Stomach (tissue), 9 donors: ENCODE results near the gene CCDC149. TPM values are rescaled to one million over a fixed set of nuclear protein-coding genes. Genes with fewer than 3 reads are reported as not detected.

Experiments used
- DNase-seq, 2 donors: peaks; one replicate each; pipeline versions ENCODE4 v3.0.0 to v3.0.0-alpha.2; 2013 to 2019
- H3K27ac ChIP-seq, 5 donors: fragments of 200-600 bp in 4 of 5; sonication (generic) in 4 of 5; one replicate each; pipeline ENCODE4 v1.5.1; 2013 to 2019; ENCODE audit warnings: mild to moderate bottlenecking in 1 of 5, moderate library complexity in 1 of 5
- H3K27me3 ChIP-seq, 3 donors: fragments of 200-600 bp; sonication (generic); one replicate each; pipeline ENCODE4 v1.5.1; 2017 to 2019; ENCODE audit warnings: mixed run types in 1 of 3
- H3K36me3 ChIP-seq, 4 donors: fragments of 200-600 bp; sonication (generic); 1 replicate in 3 of 4; 2 replicates in 1 of 4; pipeline ENCODE4 v1.5.1; 2016 to 2019
- H3K4me1 ChIP-seq, 4 donors: fragments of 200-600 bp; sonication (generic); one replicate each; pipeline ENCODE4 v1.5.1; 2016 to 2019
- H3K4me3 ChIP-seq, 4 donors: fragments of 200-600 bp; sonication (generic) in 3 of 4; one replicate each; pipeline ENCODE4 v1.5.1; 2016 to 2019; ENCODE audit warnings: mild to moderate bottlenecking in 1 of 4
- H3K9me3 ChIP-seq, 4 donors: fragments of 200-600 bp; sonication (generic); one replicate each; pipeline ENCODE4 v1.5.1; 2016 to 2019
- EP300 ChIP-seq: sonication (generic); formaldehyde crosslinking; IDR thresholded peaks from one replicate; pipeline ENCODE4 v1.6.1; 2017; ENCODE audit warnings: antibody characterized with exemption
- POLR2A ChIP-seq, 4 donors: fragments of 450-650 bp; IDR thresholded peaks; one replicate each; pipeline ENCODE4 v1.6.1; 2016; ENCODE audit warnings: antibody characterized with exemption in 4 of 4, control low read depth in 2 of 4, mild to moderate bottlenecking in 1 of 4, moderate library complexity in 1 of 4
- POLR2AphosphoS5 ChIP-seq, 3 donors: sonication (generic); formaldehyde crosslinking; IDR thresholded peaks; one replicate each; pipeline ENCODE4 v1.6.1; 2016; ENCODE audit warnings: antibody characterized with exemption in 3 of 3
- WGBS, 5 donors: extraction: QIAGEN DNeasy Blood & Tissue Kit in 3 of 5; methylation state at CpG; one replicate each; pipeline versions ENCODE4 v1.1.5 to v1.1.7; 2013 to 2018; 5-methylcytosine and 5-hydroxymethylcytosine counted together
- intact Hi-C: fragments of 100-400 bp; cut with DNase I; formaldehyde crosslinking; loops from one replicate; pipeline ENCODE4 v1.15.1; 2023; ENCODE audit warnings: low total_unique reads
- polyA plus RNA-seq, 3 donors: library from polyadenylated mRNA; stranded (reverse); fragments of 200-250 nt; gene quantifications; one replicate each; pipeline ENCODE4 v1.2.3, GENCODE V29; 2013
- small RNA-seq, 4 donors: library from RNA; depleted of rRNA; stranded (forward); fragments of <200 nt; gene quantifications; one replicate each; pipeline ENCODE3, GENCODE V24; 2016
- total RNA-seq, 5 donors: library from RNA; depleted of rRNA; stranded (reverse); fragments of >200 nt; gene quantifications; one replicate each; pipeline versions ENCODE4 v1.1.0 to v1.2.3, GENCODE V29; 2014 to 2016
- TF ChIP-seq, protein P1 (sequence below), 7 experiments: fragments of 450-650 bp in 4 of 7; fragments of 200-600 bp in 3 of 7; sonication (generic) in 3 of 7; IDR thresholded peaks; one replicate each; pipeline ENCODE4 v1.5.1; 2016 to 2019; ENCODE audit warnings: antibody characterized with exemption in 7 of 7, control low read depth in 2 of 7, mild to moderate bottlenecking in 1 of 7
- donor health status: healthy with polysubstance abuse.
- donor health status: Bipolar disorder and iron deficiency.
- donor health status: healthy.

Gene CCDC149
- total and polyA plus RNA-seq, 8 donors, result 7.0 to 70.6 (median 16.9) TPM

DNA sequence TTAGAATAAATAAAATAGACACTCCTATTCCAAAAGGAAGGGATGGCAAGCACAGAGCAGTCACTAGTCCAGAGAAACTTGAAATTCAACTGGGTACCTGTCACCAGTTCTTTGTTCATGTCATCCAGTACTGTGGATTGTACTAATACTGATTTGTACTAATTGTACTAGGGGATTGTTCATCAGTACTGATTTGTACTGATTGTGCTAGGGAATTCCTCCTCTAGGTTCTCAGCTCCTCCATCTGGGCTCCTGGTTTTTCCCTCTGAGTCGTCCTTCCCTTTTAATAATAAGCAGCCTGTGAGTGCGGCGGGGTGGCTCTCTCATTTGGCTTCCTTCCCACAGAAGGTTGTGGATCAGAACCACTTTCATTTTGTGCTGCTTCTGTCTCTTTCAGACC lies 148.5 kb downstream of the CCDC149 start:
- no peak overlapping the region for H3K4me3 ChIP-seq
- TF ChIP-seq, protein P1, sequence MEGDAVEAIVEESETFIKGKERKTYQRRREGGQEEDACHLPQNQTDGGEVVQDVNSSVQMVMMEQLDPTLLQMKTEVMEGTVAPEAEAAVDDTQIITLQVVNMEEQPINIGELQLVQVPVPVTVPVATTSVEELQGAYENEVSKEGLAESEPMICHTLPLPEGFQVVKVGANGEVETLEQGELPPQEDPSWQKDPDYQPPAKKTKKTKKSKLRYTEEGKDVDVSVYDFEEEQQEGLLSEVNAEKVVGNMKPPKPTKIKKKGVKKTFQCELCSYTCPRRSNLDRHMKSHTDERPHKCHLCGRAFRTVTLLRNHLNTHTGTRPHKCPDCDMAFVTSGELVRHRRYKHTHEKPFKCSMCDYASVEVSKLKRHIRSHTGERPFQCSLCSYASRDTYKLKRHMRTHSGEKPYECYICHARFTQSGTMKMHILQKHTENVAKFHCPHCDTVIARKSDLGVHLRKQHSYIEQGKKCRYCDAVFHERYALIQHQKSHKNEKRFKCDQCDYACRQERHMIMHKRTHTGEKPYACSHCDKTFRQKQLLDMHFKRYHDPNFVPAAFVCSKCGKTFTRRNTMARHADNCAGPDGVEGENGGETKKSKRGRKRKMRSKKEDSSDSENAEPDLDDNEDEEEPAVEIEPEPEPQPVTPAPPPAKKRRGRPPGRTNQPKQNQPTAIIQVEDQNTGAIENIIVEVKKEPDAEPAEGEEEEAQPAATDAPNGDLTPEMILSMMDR (IDR thresholded peaks at IDR 0.05), result no peak
- TF ChIP-seq POLR2A (IDR thresholded peaks at IDR 0.05), result no peak
- no peak for TF ChIP-seq EP300
- TF ChIP-seq POLR2AphosphoS5 (IDR thresholded peaks at IDR 0.05), result no peak
- peaks cover 0 to 8% (median 0%) of the 10 kb centered on the region in 4 donors for H3K4me1 ChIP-seq
- H3K9me3 ChIP-seq, result no peaks in the 10 kb centered on the region
- peak overlapping the region in 1 of 5 donors; percentile 45 for H3K27ac ChIP-seq
- 61 to 85% (median 75%) methylated on average over 3 of the region's 3 CpGs for WGBS, 5 donors
- no peaks in the 10 kb centered on the region for H3K36me3 ChIP-seq
- intact Hi-C loops, result no loop called here
- no peak for DNase-seq
- no peaks in the 10 kb centered on the region for H3K27me3 ChIP-seq

DNA sequence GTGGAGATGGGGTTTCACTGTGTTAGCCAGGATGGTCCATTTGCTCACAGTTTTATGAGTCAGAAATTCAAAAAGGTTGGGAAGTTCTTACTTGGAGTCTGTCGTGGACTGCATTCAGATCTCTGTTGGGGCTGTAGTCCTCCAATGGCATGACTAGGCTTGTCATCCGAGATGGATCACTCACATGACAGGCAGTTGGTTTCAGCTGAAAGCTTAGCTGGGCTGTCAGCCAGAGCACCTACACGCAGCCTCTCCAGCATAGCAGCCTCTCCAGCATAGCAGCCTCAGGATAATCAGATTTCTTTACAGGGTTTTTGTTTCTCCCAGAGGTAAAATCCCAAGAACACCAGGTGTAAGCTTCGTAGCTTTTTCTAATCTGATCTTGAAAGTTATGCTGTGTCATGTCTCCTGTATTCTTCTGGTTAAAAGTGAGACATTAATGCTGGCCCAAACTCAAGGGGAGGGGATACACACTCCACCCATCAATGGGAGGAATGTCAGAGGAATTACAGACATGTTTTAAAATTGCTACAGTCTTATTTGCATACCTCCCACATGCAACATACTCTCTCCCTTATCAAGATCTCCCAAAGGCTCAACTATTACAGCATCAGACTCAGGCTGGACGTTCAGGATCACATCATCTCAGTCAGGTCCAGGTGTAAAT lies 149.1 kb downstream of the CCDC149 start:
- no peak for TF ChIP-seq POLR2AphosphoS5 (IDR thresholded peaks at IDR 0.05)
- TF ChIP-seq, protein P1 (IDR thresholded peaks at IDR 0.05), result no peak
- no peak for TF ChIP-seq POLR2A (IDR thresholded peaks at IDR 0.05)
- TF ChIP-seq EP300, result no peak
- WGBS, 5 donors, result 42 to 53% (median 53%) methylated on average over 5 of the region's 5 CpGs
- intact Hi-C loops, result no loop called here
- no peaks in the 10 kb centered on the region for H3K9me3 ChIP-seq
- H3K4me3 ChIP-seq, result no peak overlapping the region
- H3K36me3 ChIP-seq, result no peaks in the 10 kb centered on the region
- no peak overlapping the region for H3K27ac ChIP-seq
- peaks cover 0 to 8% (median 0%) of the 10 kb centered on the region in 4 donors for H3K4me1 ChIP-seq
- no peaks in the 10 kb centered on the region for H3K27me3 ChIP-seq
- peak in 1 of 2 donors; percentile 37 for DNase-seq

Small RNA genes lying within 50 kb of the gene (small RNA-seq; reads per million reads assigned to genes)
- 0 reads per million in 4 donors for gene AC006390.1

Other genes starting within 250 kb of the CCDC149 start
- gene SOD3, start 117.5 kb downstream of the CCDC149 start, total RNA-seq, result 100 to 1,000 TPM in 2 of 5 donors, 10 to 100 TPM in 3; 18.9 to 188 (median 89.7) TPM
- 10 to 100 TPM in 2 of 3 donors, 1 to 10 TPM in 1; 8.8 to 30.0 (median 23.7) TPM for gene SOD3, start 117.5 kb downstream of the CCDC149 start, polyA plus RNA-seq
- 1 to 10 TPM in 2 of 5 donors, not detected in 3; 4.4 to 9.1 TPM for gene LGI2, start 117.9 kb upstream of the CCDC149 start, total RNA-seq
- gene LGI2, start 117.9 kb upstream of the CCDC149 start, polyA plus RNA-seq, result under 1 TPM; 0.10 to 0.31 (median 0.31) TPM
- 10 to 100 TPM in 1 of 5 donors, 1 to 10 TPM in 3, under 1 TPM in 1; 0.29 to 33.0 (median 9.4) TPM for gene SEPSECS, start 247.4 kb upstream of the CCDC149 start, total RNA-seq
- 1 to 10 TPM; 2.8 to 3.9 (median 3.5) TPM for gene SEPSECS, start 247.4 kb upstream of the CCDC149 start, polyA plus RNA-seq